Measurements from ENCODE around the gene INA. TPM values are rescaled to one million over a fixed set of nuclear protein-coding genes. Genes with fewer than 3 reads are reported as not detected.
"Not testable (repeated sequence)": the region's sequence is repeated elsewhere in the genome, so short reads cannot be mapped to it uniquely, and the experiment has no call there.

The INA gene
- total RNA-seq, 1 donor = 0.90 TPM

DNA sequence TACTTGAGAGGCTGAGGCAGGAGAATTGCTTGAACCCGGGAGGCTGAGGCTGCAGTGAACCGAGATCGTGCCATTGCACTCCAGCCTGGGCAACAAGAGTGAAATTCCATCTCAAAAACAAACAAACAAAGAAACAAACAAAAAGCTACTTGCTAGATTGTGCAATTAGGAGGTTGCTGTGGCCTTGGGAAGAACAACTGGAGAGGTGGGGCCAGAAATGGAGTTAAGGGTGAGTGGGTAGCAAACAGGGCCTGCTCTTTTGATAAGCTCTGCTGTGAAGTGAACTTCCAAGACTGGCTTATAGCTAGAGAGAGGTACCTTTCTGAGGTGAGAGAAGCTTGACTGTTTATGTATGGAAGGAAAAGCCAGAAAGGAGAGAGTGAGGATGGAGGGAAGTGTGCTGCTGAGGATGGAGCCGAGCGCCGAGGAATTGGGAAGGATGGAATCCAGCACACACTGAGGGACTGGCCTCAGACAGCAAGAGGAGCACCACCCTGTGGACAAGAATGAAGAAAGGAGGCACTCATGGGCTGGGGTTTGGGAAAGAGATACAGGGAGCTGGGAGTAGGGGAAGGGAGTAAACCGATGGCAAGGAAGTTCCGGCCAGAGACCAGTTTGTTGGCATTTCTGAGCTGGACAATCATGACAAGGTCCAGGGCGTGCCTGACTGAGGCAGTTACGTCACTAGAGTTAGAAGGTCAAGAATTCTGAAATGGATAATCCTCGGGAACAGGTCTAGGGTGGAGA, 38.3 kb upstream of the INA start:
- no peak overlapping the region for H3K4me3 ChIP-seq (ENCODE audit: low read depth, low read length)
- TF ChIP-seq, protein P1, sequence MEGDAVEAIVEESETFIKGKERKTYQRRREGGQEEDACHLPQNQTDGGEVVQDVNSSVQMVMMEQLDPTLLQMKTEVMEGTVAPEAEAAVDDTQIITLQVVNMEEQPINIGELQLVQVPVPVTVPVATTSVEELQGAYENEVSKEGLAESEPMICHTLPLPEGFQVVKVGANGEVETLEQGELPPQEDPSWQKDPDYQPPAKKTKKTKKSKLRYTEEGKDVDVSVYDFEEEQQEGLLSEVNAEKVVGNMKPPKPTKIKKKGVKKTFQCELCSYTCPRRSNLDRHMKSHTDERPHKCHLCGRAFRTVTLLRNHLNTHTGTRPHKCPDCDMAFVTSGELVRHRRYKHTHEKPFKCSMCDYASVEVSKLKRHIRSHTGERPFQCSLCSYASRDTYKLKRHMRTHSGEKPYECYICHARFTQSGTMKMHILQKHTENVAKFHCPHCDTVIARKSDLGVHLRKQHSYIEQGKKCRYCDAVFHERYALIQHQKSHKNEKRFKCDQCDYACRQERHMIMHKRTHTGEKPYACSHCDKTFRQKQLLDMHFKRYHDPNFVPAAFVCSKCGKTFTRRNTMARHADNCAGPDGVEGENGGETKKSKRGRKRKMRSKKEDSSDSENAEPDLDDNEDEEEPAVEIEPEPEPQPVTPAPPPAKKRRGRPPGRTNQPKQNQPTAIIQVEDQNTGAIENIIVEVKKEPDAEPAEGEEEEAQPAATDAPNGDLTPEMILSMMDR (IDR thresholded peaks at IDR 0.05; ENCODE audit: insufficient read depth, low read length) = peak; percentile 74
- DNase-seq (ENCODE audit: low read depth) = peak; percentile 88

- DNase-seq (ENCODE audit: low read depth) = peak; percentile 46
- H3K4me3 ChIP-seq (ENCODE audit: low read depth, low read length) = no peak overlapping the region
- TF ChIP-seq, protein P1 (IDR thresholded peaks at IDR 0.05; ENCODE audit: insufficient read depth, low read length) = no peak
Measured at GRCh38 chr10:103241262-103242011, 35.5 kb upstream of the INA start.

- H3K4me3 ChIP-seq (ENCODE audit: low read depth, low read length) = no peak overlapping the region
- peak; percentile 91 for DNase-seq (ENCODE audit: low read depth)
- TF ChIP-seq, protein P1 (IDR thresholded peaks at IDR 0.05; ENCODE audit: insufficient read depth, low read length) = peak; percentile 92
Measured at GRCh38 chr10:103244666-103245271, 32.2 kb upstream of the INA start.

DNA sequence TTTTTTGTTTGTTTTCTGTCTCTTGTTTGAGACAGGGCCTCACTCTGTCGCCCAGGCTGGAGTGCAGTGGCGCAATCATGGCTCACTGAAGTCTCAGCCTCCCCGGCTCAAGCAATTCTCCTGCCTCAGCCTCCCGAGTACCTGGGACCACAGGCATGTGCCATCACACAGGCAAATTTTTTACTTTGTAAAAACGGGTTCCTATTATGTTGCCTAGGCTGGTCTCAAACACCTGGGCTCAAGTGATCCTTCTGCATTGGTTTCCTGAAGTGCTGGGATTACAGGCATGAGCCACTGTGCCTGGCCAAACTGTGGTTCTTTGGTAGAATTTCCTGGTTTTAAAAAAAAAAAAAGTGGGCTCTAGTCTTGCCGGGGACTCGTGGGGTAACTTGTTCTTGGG, 31.4 kb upstream of the INA start, which contains the start of gene RPEL1:
Gene RPEL1, plus strand, starts transcription at position 301 of the 400 bp plus-strand sequence. CDS start 110 bp downstream, outside the sequence.
- not testable (repeated sequence) for DNase-seq (ENCODE audit: low read depth); H3K4me3 ChIP-seq (ENCODE audit: low read depth, low read length)

DNA sequence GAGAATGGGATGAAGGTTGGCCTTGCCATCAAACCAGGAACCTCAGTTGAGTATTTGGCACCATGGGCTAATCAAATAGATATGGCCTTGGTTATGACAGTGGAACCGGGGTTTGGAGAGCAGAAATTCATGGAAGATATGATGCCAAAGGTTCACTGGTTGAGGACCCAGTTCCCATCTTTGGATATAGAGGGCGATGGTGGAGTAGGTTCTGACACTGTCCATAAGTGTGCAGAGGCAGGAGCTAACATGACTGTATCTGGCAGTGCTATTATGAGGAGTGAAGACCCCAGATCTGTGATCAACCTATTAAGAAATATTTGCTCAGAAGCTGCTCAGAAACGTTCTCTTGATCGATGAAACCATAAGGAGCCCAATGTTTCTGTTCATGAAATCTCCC, 30.6 kb upstream of the INA start:
- DNase-seq (ENCODE audit: low read depth) = no peak
- TF ChIP-seq, protein P1 (IDR thresholded peaks at IDR 0.05; ENCODE audit: insufficient read depth, low read length) = peak; percentile 25
- no peak overlapping the region for H3K4me3 ChIP-seq (ENCODE audit: low read depth, low read length)

DNA sequence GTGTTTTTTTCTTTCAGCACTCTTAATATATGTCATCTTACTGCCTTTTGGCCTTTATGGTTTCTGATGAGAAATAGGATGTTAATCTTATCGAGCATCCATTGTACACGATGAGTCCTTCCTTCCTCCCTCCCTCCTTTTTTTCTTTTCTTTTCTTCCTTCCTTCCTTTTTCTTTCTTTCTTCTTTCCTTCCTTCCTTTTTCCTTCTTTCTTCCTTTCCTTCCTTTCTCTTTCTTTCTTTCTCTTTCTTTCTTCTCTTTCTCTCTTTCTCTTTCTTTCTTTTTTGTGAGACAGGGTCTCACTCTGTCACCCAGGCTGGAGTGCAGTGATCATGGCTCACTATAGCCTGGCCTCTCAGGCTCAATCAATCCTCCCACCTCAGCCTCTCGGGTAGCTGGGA, 22.8 kb upstream of the INA start:
- no peak overlapping the region for H3K4me3 ChIP-seq (ENCODE audit: low read depth, low read length)
- TF ChIP-seq, protein P1 (IDR thresholded peaks at IDR 0.05; ENCODE audit: insufficient read depth, low read length) = no peak
- no peak for DNase-seq (ENCODE audit: low read depth)
